COLO668 (cell line): Measurements from ENCODE around the gene ABCC10.
"Not testable (repeated sequence)": the region's sequence is repeated elsewhere in the genome, so short reads cannot be mapped to it uniquely, and the experiment has no call there.

ENCODE experiments used
- DNase-seq: peaks from one replicate; lab custom pipeline; 2025; ENCODE audit not compliant: unreplicated experiment; lab: John Stamatoyannopoulos, UW

ABCC10 gene

DNA sequence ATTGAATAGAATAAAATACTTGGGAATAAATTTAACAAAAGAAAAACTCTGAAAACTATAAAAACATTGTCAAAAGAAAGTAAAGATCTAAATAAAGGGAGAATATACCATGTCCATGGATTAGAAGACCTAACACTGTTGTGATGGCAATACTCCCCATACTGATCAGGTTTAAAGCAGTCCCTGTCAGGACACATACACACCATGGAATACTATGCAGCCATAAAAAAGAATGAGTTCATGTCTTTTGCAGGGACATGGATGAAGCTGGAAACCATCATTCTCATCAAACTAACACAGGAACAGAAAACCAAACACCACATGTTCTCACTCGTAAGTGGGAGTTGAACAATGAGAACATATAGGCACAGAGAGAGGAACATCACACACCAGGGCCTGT is 16.6 kb upstream of the ABCC10 start:
- not testable (repeated sequence) for DNase-seq

- no peak for DNase-seq
Observed at GRCh38 chr6:43412541-43412940, 14.8 kb upstream of the ABCC10 start.

GRCh38 chr6:43413002-43413401 is 14.3 kb upstream of the ABCC10 start:
- no peak for DNase-seq

- DNase-seq, result not testable (repeated sequence)
Observed at GRCh38 chr6:43415275-43415674, 12.1 kb upstream of the ABCC10 start.

GRCh38 chr6:43416935-43417334 is 10.4 kb upstream of the ABCC10 start:
- no peak for DNase-seq

DNA sequence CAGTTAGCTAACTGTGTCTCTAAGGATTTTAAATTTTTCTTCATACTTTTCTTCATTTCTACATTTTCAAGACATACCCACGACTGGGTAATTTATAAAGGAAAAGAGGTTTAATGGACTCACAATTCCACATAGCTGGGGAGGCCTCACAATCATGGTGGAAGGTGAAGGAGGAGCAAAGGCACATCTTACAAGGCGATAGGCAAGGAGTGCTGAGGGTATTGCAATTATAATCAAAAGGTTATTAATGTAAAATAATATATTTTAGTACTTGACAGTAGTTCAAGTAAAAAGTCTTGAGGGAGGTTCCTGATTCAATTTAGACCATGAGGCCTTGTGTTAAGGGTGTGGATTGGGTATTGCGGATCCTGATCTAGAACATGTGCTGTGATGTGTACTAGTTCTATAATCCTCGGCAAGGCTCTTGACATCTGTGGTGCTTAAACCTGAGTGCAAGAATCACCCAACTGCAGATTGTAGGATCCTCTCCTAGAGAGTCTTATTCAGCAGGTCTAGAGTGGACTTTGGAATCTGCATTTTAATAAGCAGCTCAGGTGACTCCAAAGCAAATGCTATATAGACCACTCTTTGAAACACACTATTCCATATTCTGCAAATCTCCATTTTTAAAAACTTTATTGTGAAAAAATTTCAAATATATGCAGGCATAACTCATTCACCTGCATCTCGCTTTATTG is 7.2 kb upstream of the ABCC10 start:
- DNase-seq, result no peak

GRCh38 chr6:43421831-43422230 is 5.5 kb upstream of the ABCC10 start:
- no peak for DNase-seq

GRCh38 chr6:43425083-43425482 is 2.3 kb upstream of the ABCC10 start:
- not testable (repeated sequence) for DNase-seq

DNA sequence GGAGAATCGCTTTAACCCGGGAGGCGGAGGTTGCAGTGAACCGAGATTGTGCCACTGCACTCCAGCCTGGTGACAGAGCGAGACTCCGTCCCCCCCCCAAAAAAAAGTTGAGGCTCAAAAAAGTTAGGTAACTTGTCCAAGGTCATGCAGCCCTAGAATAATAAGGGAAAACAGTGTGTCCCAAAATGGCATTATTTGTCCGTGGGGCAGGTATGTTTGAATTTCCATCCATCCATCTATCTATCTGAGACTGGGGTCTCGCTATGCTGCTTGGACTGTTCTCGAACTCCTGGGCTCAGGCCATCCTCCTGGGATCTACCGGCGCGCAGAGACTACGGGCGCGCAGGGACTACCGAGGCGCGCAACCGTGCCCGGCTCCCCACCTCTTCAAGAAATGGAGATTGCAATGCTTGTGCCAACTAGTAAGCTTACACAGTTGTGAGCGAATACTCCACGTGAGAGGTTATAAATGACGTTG is 374 bp upstream of the ABCC10 start:
- no peak for DNase-seq

- DNase-seq, result no peak
Observed at GRCh38 chr6:43428112-43428570, 800 bp downstream of the ABCC10 start.

- no peak for DNase-seq
Observed at GRCh38 chr6:43428874-43429273, 1.5 kb downstream of the ABCC10 start.

- no peak for DNase-seq
Observed at GRCh38 chr6:43432009-43432945, 4.9 kb downstream of the ABCC10 start.

- no peak for DNase-seq
Observed at GRCh38 chr6:43433148-43433547, 5.8 kb downstream of the ABCC10 start.

DNA sequence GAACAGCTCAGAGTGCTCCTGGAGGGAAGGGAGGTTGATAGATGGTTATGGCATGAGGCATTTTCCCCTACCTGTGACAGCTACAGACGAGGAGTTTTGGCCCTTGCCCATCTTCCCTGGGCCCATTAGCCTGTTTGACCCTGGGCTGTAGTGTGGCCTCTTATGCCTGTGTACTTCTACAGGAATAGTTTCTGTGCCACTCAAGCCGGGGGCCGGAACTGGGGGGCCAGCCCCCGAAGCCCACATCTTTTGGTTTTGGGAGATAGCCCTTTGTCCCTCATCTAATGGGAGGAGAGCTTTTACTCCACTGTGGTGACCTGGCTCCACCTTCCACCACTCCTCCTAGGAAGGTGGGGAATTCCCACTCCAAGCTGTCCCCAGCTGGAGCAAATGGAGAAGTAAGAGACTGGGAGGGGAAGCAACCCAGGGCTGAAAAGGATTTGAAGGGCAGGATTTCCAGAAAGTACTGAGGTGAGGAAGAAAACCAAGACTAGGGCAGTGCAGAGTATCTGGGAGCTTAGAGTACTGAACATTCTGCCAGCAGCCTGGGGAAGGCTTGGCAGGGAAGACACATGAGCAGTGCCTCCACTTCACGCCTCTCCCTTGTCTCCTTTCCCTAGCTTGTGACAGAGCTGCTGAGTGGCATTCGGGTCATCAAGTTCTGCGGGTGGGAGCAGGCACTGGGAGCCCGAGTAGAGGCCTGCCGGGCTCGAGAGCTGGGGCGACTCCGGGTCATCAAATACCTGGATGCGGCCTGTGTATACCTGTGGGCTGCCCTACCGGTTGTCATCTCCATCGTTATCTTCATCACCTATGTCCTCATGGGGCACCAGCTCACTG is 6.9 kb downstream of the ABCC10 start:
- no peak for DNase-seq

DNA sequence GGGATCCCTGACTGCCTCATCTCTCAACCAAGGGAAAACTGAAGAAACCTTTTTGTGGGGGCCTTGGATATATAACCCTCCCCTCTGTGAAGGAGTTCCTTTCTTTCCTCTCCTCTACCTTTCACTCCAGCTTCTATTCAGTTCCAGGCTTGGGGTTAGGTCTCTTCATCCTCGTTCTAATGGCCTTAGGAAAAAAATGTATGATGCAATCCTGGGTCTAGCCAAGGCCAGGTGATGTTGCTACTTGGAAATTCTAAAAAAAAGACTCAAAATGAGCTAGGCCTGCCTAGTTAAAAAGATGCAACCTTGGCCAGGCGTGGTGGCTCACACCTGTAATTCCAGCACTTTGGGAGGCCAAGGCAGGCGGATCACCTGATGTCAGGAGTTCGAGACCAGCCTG is 7.6 kb downstream of the ABCC10 start:
- no peak for DNase-seq

GRCh38 chr6:43435682-43436437 is 8.5 kb downstream of the ABCC10 start:
- no peak for DNase-seq

DNA sequence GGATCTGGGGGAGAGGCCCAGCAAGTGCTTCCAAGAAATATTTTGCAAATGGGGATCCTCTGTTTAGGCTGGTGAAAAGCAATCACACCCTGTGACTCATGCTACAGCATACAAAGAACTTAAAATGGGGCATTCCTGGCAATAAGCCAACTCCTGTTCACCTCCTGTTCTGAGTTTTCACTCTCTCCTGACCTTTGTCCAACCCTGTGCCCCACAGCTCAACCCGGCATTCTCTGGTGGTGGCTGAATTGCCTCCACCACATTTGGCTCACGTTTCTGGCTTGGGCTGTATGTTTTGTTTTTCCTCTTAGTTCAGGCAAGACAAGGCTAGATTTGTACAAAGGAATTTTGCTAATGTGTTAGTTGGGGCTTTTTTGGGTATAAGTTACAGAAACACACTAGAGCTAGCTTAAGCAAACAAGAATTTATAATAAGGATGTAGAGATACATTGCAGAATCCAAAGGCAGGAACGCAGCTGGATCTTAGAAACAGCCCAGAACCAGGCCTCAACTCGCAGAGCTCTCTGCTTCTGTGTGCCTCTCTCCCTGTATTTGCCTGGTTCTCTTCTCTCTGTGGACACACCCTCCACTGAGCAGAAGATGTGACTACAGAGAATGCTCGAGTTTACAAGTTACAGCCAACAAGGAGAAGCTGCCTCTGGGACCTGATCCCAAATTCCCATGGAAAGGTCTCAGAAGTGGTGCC is 9.4 kb downstream of the ABCC10 start:
- DNase-seq, result peak; percentile 37

DNA sequence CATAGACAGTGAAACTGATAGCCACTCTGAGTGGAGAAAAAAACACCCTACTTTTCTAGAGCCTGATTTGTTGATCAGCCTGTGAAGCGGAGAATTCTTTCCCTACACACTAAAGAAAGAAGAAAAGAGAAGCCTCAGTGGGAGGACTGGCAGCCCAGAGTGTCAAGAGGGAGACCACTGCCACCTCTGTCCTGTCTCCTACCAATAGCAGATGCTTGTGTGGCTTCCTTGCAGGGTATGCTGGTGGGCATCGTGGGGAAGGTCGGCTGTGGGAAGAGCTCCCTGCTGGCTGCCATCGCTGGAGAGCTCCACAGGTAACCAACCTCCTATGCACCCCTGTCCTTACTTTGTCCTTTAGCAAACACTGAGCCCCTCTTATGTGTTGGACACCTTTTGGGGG is 10.4 kb downstream of the ABCC10 start:
- DNase-seq, result no peak

- no peak for DNase-seq
Observed at GRCh38 chr6:43442935-43443334, 15.6 kb downstream of the ABCC10 start.

DNA sequence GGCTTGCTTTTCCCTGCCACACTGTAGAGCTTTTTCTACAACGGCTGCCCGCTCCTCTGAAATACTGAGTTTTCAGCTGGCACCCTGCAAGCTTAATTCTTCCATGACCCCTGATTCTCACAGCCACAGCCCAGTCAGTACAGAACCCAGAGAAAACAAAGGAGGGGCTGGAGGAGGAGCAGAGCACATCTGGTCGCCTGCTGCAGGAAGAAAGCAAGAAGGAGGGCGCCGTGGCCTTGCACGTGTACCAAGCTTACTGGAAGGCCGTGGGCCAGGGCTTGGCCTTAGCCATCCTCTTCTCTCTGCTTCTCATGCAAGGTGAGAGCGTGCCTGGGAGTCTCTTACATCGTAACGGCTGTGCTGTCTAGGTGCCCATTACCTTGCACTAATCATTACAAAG is 16.7 kb downstream of the ABCC10 start:
- DNase-seq, result no peak
